ENCODE results near the gene CRYBA2.

Gene CRYBA2

GRCh38 chr2:218999881-219000568 is 6.8 kb upstream of the CRYBA2 start:
- peaks cover 9 to 29% of the 10 kb centered on the region in 2 donors for H3K4me1 ChIP-seq (ENCODE audit: control insufficient read depth in 1 of 2, insufficient read depth in 2 of 2, low read length in 2 of 2)
- peaks cover 51 to 65% of the 10 kb centered on the region in 2 donors for H3K27me3 ChIP-seq (ENCODE audit: control insufficient read depth in 1 of 2, insufficient read depth in 2 of 2, low read length in 2 of 2)
- no peak overlapping the region for H3K27ac ChIP-seq (ENCODE audit: low read depth, low read length)
- no peak overlapping the region for H3K4me3 ChIP-seq (ENCODE audit: low read depth in 1 of 2, low read length in 2 of 2)
- H3K9ac ChIP-seq (ENCODE audit: low read depth in 1 of 2, low read length in 2 of 2): peak overlapping the region in 1 of 2 donors; percentile 71
- no peaks in the 10 kb centered on the region for H3K9me3 ChIP-seq (ENCODE audit: control insufficient read depth in 1 of 2, low read length in 2 of 2)
- no peaks in the 10 kb centered on the region for H3K36me3 ChIP-seq (ENCODE audit: control insufficient read depth in 1 of 2, insufficient read depth in 2 of 2, low read length in 2 of 2)

GRCh38 chr2:218999021-218999880 is 6.0 kb upstream of the CRYBA2 start:
- Histone ChIP-seq H3K4me3 (ENCODE audit: low read depth in 1 of 2, low read length in 2 of 2) (no peak overlapping the region), H3K9me3 (ENCODE audit: control insufficient read depth in 1 of 2, low read length in 2 of 2) (no peaks in the 10 kb centered on the region), H3K9ac (ENCODE audit: low read depth in 1 of 2, low read length in 2 of 2) (no peak overlapping the region), H3K36me3 (ENCODE audit: control insufficient read depth in 1 of 2, insufficient read depth in 2 of 2, low read length in 2 of 2) (no peaks in the 10 kb centered on the region), H3K27ac (ENCODE audit: low read depth, low read length) (no peak overlapping the region), H3K4me1 (ENCODE audit: control insufficient read depth in 1 of 2, insufficient read depth in 2 of 2, low read length in 2 of 2) (peaks cover 9 to 29% of the 10 kb centered on the region in 2 donors), H3K27me3 (ENCODE audit: control insufficient read depth in 1 of 2, insufficient read depth in 2 of 2, low read length in 2 of 2) (peaks cover 55 to 66% of the 10 kb centered on the region in 2 donors)

DNA sequence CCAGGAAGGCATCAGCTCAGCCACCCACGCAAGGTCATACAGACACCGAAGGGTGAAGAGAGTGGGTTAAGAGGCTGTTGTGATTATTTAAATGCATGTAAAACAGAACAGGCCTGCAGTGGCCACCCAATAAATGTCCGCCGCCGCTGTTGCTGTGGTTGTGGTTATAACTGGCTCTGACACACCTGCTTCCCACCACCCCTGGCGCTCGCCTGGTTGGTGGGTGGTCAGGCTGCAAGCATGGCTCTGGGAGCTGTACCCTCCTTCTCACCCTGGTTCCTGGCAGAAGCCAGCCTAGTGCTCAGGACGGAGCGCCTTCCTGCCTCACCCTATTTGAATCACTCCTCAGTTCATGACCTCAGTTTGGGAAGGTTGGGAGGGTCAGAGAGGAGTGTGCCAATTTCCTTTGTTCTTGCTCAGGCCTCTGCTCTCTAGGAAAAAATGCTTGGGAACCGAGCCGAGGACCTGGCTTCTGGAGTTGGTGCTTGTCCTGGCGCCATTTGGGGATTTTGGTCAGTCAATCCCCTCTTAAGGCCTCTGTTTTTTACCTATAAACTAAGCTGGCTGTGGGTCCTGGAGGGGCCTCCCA is 5.3 kb upstream of the CRYBA2 start:
- H3K4me3 ChIP-seq (ENCODE audit: low read depth in 1 of 2, low read length in 2 of 2): no peak overlapping the region
- H3K27me3 ChIP-seq (ENCODE audit: control insufficient read depth in 1 of 2, insufficient read depth in 2 of 2, low read length in 2 of 2): peaks cover 55 to 66% of the 10 kb centered on the region in 2 donors
- H3K27ac ChIP-seq (ENCODE audit: low read depth, low read length): no peak overlapping the region
- no peaks in the 10 kb centered on the region for H3K36me3 ChIP-seq (ENCODE audit: control insufficient read depth in 1 of 2, insufficient read depth in 2 of 2, low read length in 2 of 2)
- H3K9ac ChIP-seq (ENCODE audit: low read depth in 1 of 2, low read length in 2 of 2): no peak overlapping the region
- peaks cover 9 to 32% of the 10 kb centered on the region in 2 donors for H3K4me1 ChIP-seq (ENCODE audit: control insufficient read depth in 1 of 2, insufficient read depth in 2 of 2, low read length in 2 of 2)
- no peaks in the 10 kb centered on the region for H3K9me3 ChIP-seq (ENCODE audit: control insufficient read depth in 1 of 2, low read length in 2 of 2)

GRCh38 chr2:218997731-218998130 is 4.5 kb upstream of the CRYBA2 start:
- Histone ChIP-seq H3K9me3 (ENCODE audit: control insufficient read depth in 1 of 2, low read length in 2 of 2) (no peaks in the 10 kb centered on the region), H3K27ac (ENCODE audit: low read depth, low read length) (no peak overlapping the region), H3K27me3 (ENCODE audit: control insufficient read depth in 1 of 2, insufficient read depth in 2 of 2, low read length in 2 of 2) (peaks cover 54 to 66% of the 10 kb centered on the region in 2 donors), H3K36me3 (ENCODE audit: control insufficient read depth in 1 of 2, insufficient read depth in 2 of 2, low read length in 2 of 2) (no peaks in the 10 kb centered on the region), H3K9ac (ENCODE audit: low read depth in 1 of 2, low read length in 2 of 2) (no peak overlapping the region), H3K4me3 (ENCODE audit: low read depth in 1 of 2, low read length in 2 of 2) (no peak overlapping the region), H3K4me1 (ENCODE audit: control insufficient read depth in 1 of 2, insufficient read depth in 2 of 2, low read length in 2 of 2) (peaks cover 1 to 34% of the 10 kb centered on the region in 2 donors)

GRCh38 chr2:218996937-218997336 is 3.7 kb upstream of the CRYBA2 start:
- Histone ChIP-seq H3K9me3 (ENCODE audit: control insufficient read depth in 1 of 2, low read length in 2 of 2) (no peaks in the 10 kb centered on the region), H3K4me3 (ENCODE audit: low read depth in 1 of 2, low read length in 2 of 2) (no peak overlapping the region), H3K36me3 (ENCODE audit: control insufficient read depth in 1 of 2, insufficient read depth in 2 of 2, low read length in 2 of 2) (no peaks in the 10 kb centered on the region), H3K9ac (ENCODE audit: low read depth in 1 of 2, low read length in 2 of 2) (no peak overlapping the region), H3K4me1 (ENCODE audit: control insufficient read depth in 1 of 2, insufficient read depth in 2 of 2, low read length in 2 of 2) (peaks cover 0 to 27% of the 10 kb centered on the region in 2 donors), H3K27me3 (ENCODE audit: control insufficient read depth in 1 of 2, insufficient read depth in 2 of 2, low read length in 2 of 2) (peaks cover 54 to 67% of the 10 kb centered on the region in 2 donors), H3K27ac (ENCODE audit: low read depth, low read length) (no peak overlapping the region)

DNA sequence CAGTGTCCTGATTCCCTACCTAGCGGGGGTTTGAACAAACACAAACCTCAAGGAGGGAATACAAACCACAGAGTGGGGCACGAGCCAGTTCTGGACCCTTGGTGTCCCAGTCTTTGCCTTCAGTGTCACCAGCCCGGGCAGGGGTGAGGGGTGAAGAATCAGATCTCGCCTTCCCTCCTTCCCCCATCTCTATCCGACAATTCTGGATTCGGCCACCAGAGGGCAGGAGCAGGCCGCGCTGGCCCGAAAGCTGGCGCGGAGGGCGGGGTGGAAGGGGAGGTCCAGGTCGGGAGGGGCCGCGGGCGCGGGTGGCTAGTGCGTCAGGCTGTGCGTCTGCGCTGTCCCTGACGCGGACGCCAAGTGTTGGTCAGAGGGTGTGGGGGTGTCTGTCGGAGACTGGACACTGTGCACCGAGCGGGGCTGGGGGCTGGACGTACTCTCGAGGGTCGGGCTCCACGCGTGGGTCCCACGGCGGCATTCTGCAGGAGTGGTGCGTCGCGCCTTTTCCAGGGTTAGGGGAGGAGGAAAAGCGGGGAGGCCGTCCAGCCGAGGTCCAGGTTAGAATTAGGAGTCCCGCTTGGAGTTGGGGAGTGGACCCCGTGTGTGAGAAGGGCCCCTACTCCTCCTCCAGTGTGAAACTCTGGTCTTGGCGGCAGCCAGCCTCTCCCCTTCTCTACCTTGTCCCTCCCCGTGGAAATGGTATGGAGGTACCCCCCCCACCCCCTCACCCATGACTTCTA is 2.9 kb upstream of the CRYBA2 start:
- H3K4me1 ChIP-seq (ENCODE audit: control insufficient read depth in 1 of 2, insufficient read depth in 2 of 2, low read length in 2 of 2): peaks cover 0 to 22% of the 10 kb centered on the region in 2 donors
- H3K27me3 ChIP-seq (ENCODE audit: control insufficient read depth in 1 of 2, insufficient read depth in 2 of 2, low read length in 2 of 2): peaks cover 62 to 71% of the 10 kb centered on the region in 2 donors
- no peaks in the 10 kb centered on the region for H3K9me3 ChIP-seq (ENCODE audit: control insufficient read depth in 1 of 2, low read length in 2 of 2)
- H3K36me3 ChIP-seq (ENCODE audit: control insufficient read depth in 1 of 2, insufficient read depth in 2 of 2, low read length in 2 of 2): no peaks in the 10 kb centered on the region
- H3K9ac ChIP-seq (ENCODE audit: low read depth in 1 of 2, low read length in 2 of 2): peak overlapping the region; percentile 25 to 44
- no peak overlapping the region for H3K27ac ChIP-seq (ENCODE audit: low read depth, low read length)
- peak overlapping the region; percentile 51 to 57 for H3K4me3 ChIP-seq (ENCODE audit: low read depth in 1 of 2, low read length in 2 of 2)

DNA sequence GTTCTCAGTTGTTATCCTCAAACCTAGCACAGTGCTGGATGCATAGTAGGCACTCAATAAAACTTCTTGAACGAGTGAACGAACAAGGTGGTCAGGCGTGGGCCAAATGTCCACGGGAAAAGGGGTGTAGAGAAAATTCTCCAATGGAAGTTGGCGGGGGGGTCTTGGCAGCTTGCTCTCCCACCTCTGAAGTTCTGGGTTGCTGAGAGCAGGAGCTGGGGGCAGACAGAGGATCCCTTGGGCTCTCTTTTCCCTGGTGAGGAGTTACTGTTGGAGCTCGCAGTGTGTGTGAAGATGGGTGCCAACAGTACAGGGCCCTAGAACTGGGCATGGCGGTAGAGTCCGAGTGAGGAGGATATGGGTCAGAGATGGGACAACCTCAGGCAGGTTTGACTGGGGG is 2.3 kb upstream of the CRYBA2 start:
- H3K9ac ChIP-seq (ENCODE audit: low read depth in 1 of 2, low read length in 2 of 2): no peak overlapping the region
- H3K27ac ChIP-seq (ENCODE audit: low read depth, low read length): no peak overlapping the region
- H3K27me3 ChIP-seq (ENCODE audit: control insufficient read depth in 1 of 2, insufficient read depth in 2 of 2, low read length in 2 of 2): peaks cover 62 to 71% of the 10 kb centered on the region in 2 donors
- no peaks in the 10 kb centered on the region for H3K36me3 ChIP-seq (ENCODE audit: control insufficient read depth in 1 of 2, insufficient read depth in 2 of 2, low read length in 2 of 2)
- H3K4me1 ChIP-seq (ENCODE audit: control insufficient read depth in 1 of 2, insufficient read depth in 2 of 2, low read length in 2 of 2): peaks cover 0 to 20% of the 10 kb centered on the region in 2 donors
- H3K4me3 ChIP-seq (ENCODE audit: low read depth in 1 of 2, low read length in 2 of 2): no peak overlapping the region
- H3K9me3 ChIP-seq (ENCODE audit: control insufficient read depth in 1 of 2, low read length in 2 of 2): no peaks in the 10 kb centered on the region

DNA sequence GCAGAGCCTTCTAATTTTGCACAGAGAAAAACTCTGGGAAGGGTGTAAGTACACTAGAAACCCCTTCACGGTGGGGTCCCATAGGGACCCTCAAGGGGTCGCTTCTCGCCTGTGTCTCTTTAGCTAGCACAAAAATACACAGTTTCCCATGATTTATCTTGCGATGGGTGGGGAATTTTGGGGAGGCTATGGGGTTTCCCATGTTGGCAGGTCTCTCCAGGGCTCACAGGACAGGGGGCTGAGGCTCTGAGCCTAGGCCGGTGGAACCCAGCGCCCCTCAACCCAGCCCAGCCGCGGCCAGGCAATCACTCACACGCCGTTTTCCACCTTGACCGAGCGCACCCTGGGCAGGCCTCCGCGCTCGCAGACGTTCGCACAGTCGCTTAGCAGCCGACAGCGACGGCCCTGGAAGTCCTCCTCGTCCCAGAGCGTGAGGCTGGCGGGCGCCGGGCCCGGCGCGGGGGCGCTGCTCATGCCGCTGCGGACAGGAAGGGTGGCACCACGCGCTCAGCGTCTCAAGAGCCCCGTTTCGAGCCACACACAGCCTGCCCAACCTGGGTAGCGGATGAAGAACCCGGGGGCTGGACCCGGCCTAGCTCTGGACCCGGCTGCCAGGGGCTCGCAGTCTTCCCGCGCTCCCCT is 398 bp downstream of the CRYBA2 start:
- peak overlapping the region; percentile 49 to 59 for H3K4me3 ChIP-seq (ENCODE audit: low read depth in 1 of 2, low read length in 2 of 2)
- no peaks in the 10 kb centered on the region for H3K36me3 ChIP-seq (ENCODE audit: control insufficient read depth in 1 of 2, insufficient read depth in 2 of 2, low read length in 2 of 2)
- no peak overlapping the region for H3K9ac ChIP-seq (ENCODE audit: low read depth in 1 of 2, low read length in 2 of 2)
- H3K9me3 ChIP-seq (ENCODE audit: control insufficient read depth in 1 of 2, low read length in 2 of 2): no peaks in the 10 kb centered on the region
- no peak overlapping the region for H3K27ac ChIP-seq (ENCODE audit: low read depth, low read length)
- H3K4me1 ChIP-seq (ENCODE audit: control insufficient read depth in 1 of 2, insufficient read depth in 2 of 2, low read length in 2 of 2): peaks cover 0 to 20% of the 10 kb centered on the region in 2 donors
- peaks cover 71 to 81% of the 10 kb centered on the region in 2 donors for H3K27me3 ChIP-seq (ENCODE audit: control insufficient read depth in 1 of 2, insufficient read depth in 2 of 2, low read length in 2 of 2)

DNA sequence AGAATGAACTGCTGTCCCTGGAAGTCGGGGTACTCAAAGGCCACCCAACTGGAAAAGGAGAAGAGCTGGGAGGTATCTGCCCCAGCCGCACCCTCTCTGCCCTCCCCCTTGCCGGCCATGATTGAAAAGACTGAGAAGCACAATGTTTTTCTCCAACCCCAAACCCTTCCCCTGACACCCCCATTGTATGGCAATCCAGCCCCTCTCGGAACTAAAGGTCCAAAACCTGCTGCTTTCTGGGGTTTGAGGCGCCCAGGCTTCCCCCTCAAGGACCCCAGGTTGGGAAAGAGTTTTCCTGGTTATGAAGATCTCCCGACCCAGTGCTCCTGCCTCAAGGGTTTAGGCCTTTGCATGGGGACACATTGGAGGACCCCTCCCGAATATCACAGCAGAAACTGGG is 1.0 kb downstream of the CRYBA2 start:
- Histone ChIP-seq H3K9me3 (ENCODE audit: control insufficient read depth in 1 of 2, low read length in 2 of 2) (no peaks in the 10 kb centered on the region), H3K27ac (ENCODE audit: low read depth, low read length) (no peak overlapping the region), H3K9ac (ENCODE audit: low read depth in 1 of 2, low read length in 2 of 2) (no peak overlapping the region), H3K36me3 (ENCODE audit: control insufficient read depth in 1 of 2, insufficient read depth in 2 of 2, low read length in 2 of 2) (no peaks in the 10 kb centered on the region), H3K4me3 (ENCODE audit: low read depth in 1 of 2, low read length in 2 of 2) (no peak overlapping the region), H3K4me1 (ENCODE audit: control insufficient read depth in 1 of 2, insufficient read depth in 2 of 2, low read length in 2 of 2) (peaks cover 0 to 20% of the 10 kb centered on the region in 2 donors), H3K27me3 (ENCODE audit: control insufficient read depth in 1 of 2, insufficient read depth in 2 of 2, low read length in 2 of 2) (peaks cover 73 to 86% of the 10 kb centered on the region in 2 donors)

Measured in duodenal mucosa (tissue), 2 donors.